ENCODE data around the gene ARHGEF40.

The ARHGEF40 gene

GRCh38 chr14:21025371-21026273 is 44.5 kb upstream of the ARHGEF40 start:
- TF ChIP-seq CTCF (IDR thresholded peaks at IDR 0.05; ENCODE audit: low read depth, low read length): no peak
- peak in 1 of 2 donors; percentile 36 for DNase-seq (ENCODE audit: low read depth in 2 of 2)
- peak overlapping the region; percentile 21 to 69 for H3K4me3 ChIP-seq (replicated peaks in 1 of 2; ENCODE audit: low read depth in 2 of 2, low read length in 2 of 2)

- H3K4me3 ChIP-seq (replicated peaks in 1 of 2; ENCODE audit: low read depth in 2 of 2, low read length in 2 of 2): no peak overlapping the region
- no peak for TF ChIP-seq CTCF (IDR thresholded peaks at IDR 0.05; ENCODE audit: low read depth, low read length)
- no peak for DNase-seq (ENCODE audit: low read depth in 2 of 2)
Measured at GRCh38 chr14:21026274-21026987, 43.7 kb upstream of the ARHGEF40 start.

GRCh38 chr14:21026988-21027315 is 43.2 kb upstream of the ARHGEF40 start:
- no peak overlapping the region for H3K4me3 ChIP-seq (replicated peaks in 1 of 2; ENCODE audit: low read depth in 2 of 2, low read length in 2 of 2)
- no peak for TF ChIP-seq CTCF (IDR thresholded peaks at IDR 0.05; ENCODE audit: low read depth, low read length)
- DNase-seq (ENCODE audit: low read depth in 2 of 2): peak in 1 of 2 donors; percentile 38

- DNase-seq (ENCODE audit: low read depth in 2 of 2): no peak
- no peak for TF ChIP-seq CTCF (IDR thresholded peaks at IDR 0.05; ENCODE audit: low read depth, low read length)
- H3K4me3 ChIP-seq (replicated peaks in 1 of 2; ENCODE audit: low read depth in 2 of 2, low read length in 2 of 2): no peak within 1 kb of the TSS
Measured at GRCh38 chr14:21029917-21030316, 40.2 kb upstream of the ARHGEF40 start, which contains the start of gene TPPP2. TPPP2 (plus strand) TSS chr14:21030217; CDS start chr14:21030582, 365 bp downstream.

GRCh38 chr14:21030531-21030930 is 39.6 kb upstream of the ARHGEF40 start:
- DNase-seq (ENCODE audit: low read depth in 2 of 2): no peak

More at GRCh38 chr14:21030531-21030930, 39.6 kb upstream of the ARHGEF40 start:
- no peak overlapping the region for H3K4me3 ChIP-seq (replicated peaks in 1 of 2; ENCODE audit: low read depth in 2 of 2, low read length in 2 of 2)
- no peak for TF ChIP-seq CTCF (IDR thresholded peaks at IDR 0.05; ENCODE audit: low read depth, low read length)
